GM12878 (cell line): ENCODE measurements around the gene CCDC88C. TPM values are rescaled to one million over a fixed set of nuclear protein-coding genes. Genes with fewer than 3 reads are reported as not detected.

Experiments
- ATF2 ChIP-seq: IDR thresholded peaks from 2 replicates; pipeline ENCODE4 v1.6.1; 2012; ENCODE audit warnings: low read length, inconsistent platforms
- ATF7 ChIP-seq: fragments of 450-650 bp; IDR thresholded peaks from 2 replicates; pipeline ENCODE4 v1.6.1; 2016; ENCODE audit warnings: low read depth, mild to moderate bottlenecking
- CHD1 ChIP-seq: IDR thresholded peaks from 2 replicates; pipeline ENCODE4 v1.6.1; 2012; ENCODE audit warnings: low read depth, low read length, improper control_type of control experiment
- CHD4 ChIP-seq: fragments of 200-600 bp; sonication (generic); IDR thresholded peaks from 2 replicates; pipeline ENCODE4 v1.6.1; 2016; ENCODE audit warnings: mild to moderate bottlenecking
- CTCF ChIP-seq, 3 experiments: IDR thresholded peaks in 2 of 3; conservative IDR thresholded peaks in 1 of 3; 2 replicates each; pipeline ENCODE4 v1.5.1; 2011; ENCODE audit warnings: low read depth in 3 of 3, low read length in 3 of 3, mild to moderate bottlenecking in 3 of 3, control low read depth in 2 of 3, moderate library complexity in 2 of 3, inconsistent platforms in 1 of 3, mixed read lengths in 1 of 3; ENCODE audit not compliant: control insufficient read depth in 2 of 3, insufficient read depth in 1 of 3; ENCODE audit errors: extremely low read depth in 1 of 3
- ESRRA ChIP-seq: IDR thresholded peaks from 2 replicates; pipeline ENCODE4 v1.6.1; 2012; ENCODE audit warnings: mild to moderate bottlenecking, low read length, improper control_type of control experiment
- HDAC2 ChIP-seq: fragments of 200-600 bp; sonication (generic); IDR thresholded peaks from 2 replicates; pipeline ENCODE4 v1.6.1; 2017
- JUNB ChIP-seq: IDR thresholded peaks from 2 replicates; pipeline ENCODE4 v1.6.1; 2016; ENCODE audit warnings: antibody characterized with exemption, mild to moderate bottlenecking
- KAT2A ChIP-seq: conservative IDR thresholded peaks from 2 replicates; pipeline ENCODE4 v1.6.1; 2011; ENCODE audit warnings: low read depth, low read length; ENCODE audit not compliant: control insufficient read depth
- MAX ChIP-seq: IDR thresholded peaks from 2 replicates; pipeline ENCODE4 v1.6.1; 2012; ENCODE audit warnings: low read depth, low read length, improper control_type of control experiment
- MXI1 ChIP-seq: fragments of 150-350 bp; IDR thresholded peaks from 2 replicates; pipeline ENCODE4 v1.6.1; 2011; ENCODE audit warnings: low read depth, mild to moderate bottlenecking, inconsistent platforms, low read length, improper control_type of control experiment
- NFIC ChIP-seq: IDR thresholded peaks from 2 replicates; pipeline ENCODE4 v1.6.1; 2012; ENCODE audit warnings: low read depth, mild to moderate bottlenecking, inconsistent platforms, low read length, moderate library complexity
- PML ChIP-seq: IDR thresholded peaks from 2 replicates; pipeline ENCODE4 v1.6.1; 2012; ENCODE audit warnings: low read length, inconsistent platforms
- RBBP5 ChIP-seq: fragments of 200-600 bp; sonication (generic); conservative IDR thresholded peaks from 2 replicates; pipeline ENCODE4 v1.6.1; 2016
- SMAD5 ChIP-seq: IDR thresholded peaks from 2 replicates; pipeline ENCODE4 v1.6.1; 2016; ENCODE audit warnings: antibody characterized with exemption, low read depth
- SUPT20H ChIP-seq: IDR thresholded peaks from 2 replicates; pipeline ENCODE4 v1.6.1; 2011; ENCODE audit warnings: low read depth, mild to moderate bottlenecking, low read length, moderate library complexity, borderline replicate concordance; ENCODE audit not compliant: control insufficient read depth
- YBX1 ChIP-seq: fragments of 450-650 bp; IDR thresholded peaks from 2 replicates; pipeline ENCODE4 v1.6.1; 2016; ENCODE audit warnings: antibody characterized with exemption
- ZNF207 ChIP-seq: fragments of 450-650 bp; IDR thresholded peaks from 2 replicates; pipeline ENCODE4 v1.6.1; 2014; ENCODE audit warnings: antibody characterized with exemption, mild to moderate bottlenecking, borderline replicate concordance
- polyA plus RNA-seq, 11 experiments: library from polyadenylated mRNA; depleted of rRNA in 4 of 11; unstranded in 6 of 11; stranded (reverse) in 5 of 11; fragments of >200 nt; fragmentation: Nextera tagmentation in 4 of 11; fragmentation: Illumina TruSeq in 1 of 11; extraction: Ambion mirVana in 4 of 11; extraction: Trizol in 1 of 11; gene quantifications; 1 replicate in 1 of 11; 2 replicates in 10 of 11; pipeline versions ENCODE4 v1.2.1 to v1.2.3, GENCODE V29; 2011 to 2016; ENCODE audit warnings: inconsistent platforms in 2 of 11, missing spikeins in 2 of 11, low read depth in 1 of 11
- total RNA-seq, 4 experiments: library from RNA; depleted of rRNA in 3 of 4; stranded (reverse); fragments of >200 nt in 3 of 4; fragmentation: Illumina TruSeq in 1 of 4; extraction: Trizol in 1 of 4; gene quantifications; 2 replicates each; pipeline versions ENCODE4 v1.2.1 to v1.2.3, GENCODE V29; 2013 to 2021
- TF ChIP-seq, protein P1 (sequence below): IDR thresholded peaks from 2 replicates; pipeline ENCODE4 v1.6.1; 2011; ENCODE audit warnings: borderline replicate concordance, low read depth, mild to moderate bottlenecking, moderate library complexity, low read length; ENCODE audit not compliant: insufficient read depth, poor library complexity, severe bottlenecking
- TF ChIP-seq, protein P2 (sequence below): fragments of 450-650 bp; IDR thresholded peaks from 2 replicates; pipeline ENCODE4 v1.6.1; 2017; ENCODE audit warnings: mild to moderate bottlenecking

The CCDC88C gene
- total and polyA plus RNA-seq, 10 of the 15 experiments (the other 5 are each of a cell fraction or from before 2014, with no cell fraction given) = 4.0 to 79.6 (median 36.6) TPM

DNA sequence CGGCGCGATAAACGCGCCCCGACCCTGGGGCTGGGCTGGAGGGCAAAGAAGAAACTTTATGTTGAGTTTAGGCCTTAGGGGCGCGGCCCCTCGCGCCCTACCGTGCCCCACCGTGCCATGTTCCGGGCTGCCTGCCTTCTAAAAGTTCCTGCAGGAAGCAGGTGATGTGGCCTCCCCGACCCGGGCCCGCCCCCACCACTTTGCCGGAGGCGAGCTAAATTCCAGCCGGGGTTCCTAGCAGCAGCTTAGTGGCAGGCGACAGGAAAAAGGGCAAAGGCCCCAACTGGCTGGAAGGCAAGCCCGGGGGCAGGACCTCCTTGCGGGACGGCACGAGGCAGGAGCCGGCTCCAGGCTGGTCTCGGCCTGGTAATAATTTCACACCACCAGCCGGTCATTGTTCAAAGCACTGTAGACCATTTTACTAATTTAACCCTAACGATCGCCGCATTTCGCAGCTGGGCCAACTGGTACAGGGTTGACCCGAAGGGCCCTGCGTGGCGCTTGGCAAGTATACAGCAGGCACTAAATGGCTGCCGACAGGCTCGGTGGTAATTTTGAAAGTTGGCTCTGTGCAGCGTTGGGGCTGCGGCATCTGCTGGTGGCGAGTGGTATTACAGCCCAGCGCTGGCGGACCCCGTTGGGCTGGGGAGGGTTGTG, 895 bp upstream of the CCDC88C start (continued):
- TF ChIP-seq CHD1 (no peak), YBX1 (no peak), CTCF (IDR thresholded peaks at IDR 0.05 in 2 of 3, conservative IDR thresholded peaks at IDR 0.05 in 1 of 3; ENCODE audit: control insufficient read depth in 2 of 3, extremely low read depth in 1 of 3, insufficient read depth in 1 of 3, low read depth in 3 of 3, low read length in 3 of 3) (peak; percentile 98 to 99 (median 99); a peak in 5 of 6 replicates), ATF2 (no peak), JUNB (no peak), KAT2A (no peak), PML (no peak), ATF7 (no peak; the same call in 1 of the 2 replicates), NFIC (no peak), SUPT20H (no peak), ZNF207 (peak; percentile 78; the same call in 1 of the 2 replicates), MXI1 (no peak), RBBP5 (no peak), ESRRA (no peak), CHD4 (no peak), MAX (no peak), HDAC2 (no peak), SMAD5 (no peak)
- TF ChIP-seq, protein P1, sequence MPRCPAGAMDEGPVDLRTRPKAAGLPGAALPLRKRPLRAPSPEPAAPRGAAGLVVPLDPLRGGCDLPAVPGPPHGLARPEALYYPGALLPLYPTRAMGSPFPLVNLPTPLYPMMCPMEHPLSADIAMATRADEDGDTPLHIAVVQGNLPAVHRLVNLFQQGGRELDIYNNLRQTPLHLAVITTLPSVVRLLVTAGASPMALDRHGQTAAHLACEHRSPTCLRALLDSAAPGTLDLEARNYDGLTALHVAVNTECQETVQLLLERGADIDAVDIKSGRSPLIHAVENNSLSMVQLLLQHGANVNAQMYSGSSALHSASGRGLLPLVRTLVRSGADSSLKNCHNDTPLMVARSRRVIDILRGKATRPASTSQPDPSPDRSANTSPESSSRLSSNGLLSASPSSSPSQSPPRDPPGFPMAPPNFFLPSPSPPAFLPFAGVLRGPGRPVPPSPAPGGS = no peak
- TF ChIP-seq, protein P2, sequence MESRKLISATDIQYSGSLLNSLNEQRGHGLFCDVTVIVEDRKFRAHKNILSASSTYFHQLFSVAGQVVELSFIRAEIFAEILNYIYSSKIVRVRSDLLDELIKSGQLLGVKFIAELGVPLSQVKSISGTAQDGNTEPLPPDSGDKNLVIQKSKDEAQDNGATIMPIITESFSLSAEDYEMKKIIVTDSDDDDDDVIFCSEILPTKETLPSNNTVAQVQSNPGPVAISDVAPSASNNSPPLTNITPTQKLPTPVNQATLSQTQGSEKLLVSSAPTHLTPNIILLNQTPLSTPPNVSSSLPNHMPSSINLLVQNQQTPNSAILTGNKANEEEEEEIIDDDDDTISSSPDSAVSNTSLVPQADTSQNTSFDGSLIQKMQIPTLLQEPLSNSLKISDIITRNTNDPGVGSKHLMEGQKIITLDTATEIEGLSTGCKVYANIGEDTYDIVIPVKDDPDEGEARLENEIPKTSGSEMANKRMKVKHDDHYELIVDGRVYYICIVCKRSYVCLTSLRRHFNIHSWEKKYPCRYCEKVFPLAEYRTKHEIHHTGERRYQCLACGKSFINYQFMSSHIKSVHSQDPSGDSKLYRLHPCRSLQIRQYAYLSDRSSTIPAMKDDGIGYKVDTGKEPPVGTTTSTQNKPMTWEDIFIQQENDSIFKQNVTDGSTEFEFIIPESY = no peak
